Measurements from ENCODE around the gene IGFALS.

IGFALS gene

GRCh38 chr16:1761751-1762150, 31.8 kb downstream of the IGFALS start:
- no peak for DNase-seq (ENCODE audit: low spot score)
- no peak overlapping the region for H3K4ac ChIP-seq (ENCODE audit: low read length)
- no peak overlapping the region for H2BK120ac ChIP-seq (ENCODE audit: low read depth, low read length)
- peaks cover 32 to 74% of the 10 kb centered on the region in 2 donors for H3K36me3 ChIP-seq (replicated peaks in 1 of 2; ENCODE audit: control insufficient read depth in 2 of 2, insufficient read depth in 2 of 2, low read length in 2 of 2)
- H3K23ac ChIP-seq (ENCODE audit: low read depth, low read length, poor library complexity): no peak overlapping the region
- no peaks in the 10 kb centered on the region for H3K27me3 ChIP-seq (ENCODE audit: control insufficient read depth in 3 of 3, insufficient read depth in 3 of 3, low read depth in 1 of 3, low read length in 3 of 3)
- no peak overlapping the region for H3K18ac ChIP-seq (ENCODE audit: low read length)
- no peak overlapping the region for H2BK12ac ChIP-seq (ENCODE audit: low read length)
- H4K8ac ChIP-seq (ENCODE audit: low read depth, low read length): no peak overlapping the region
- no peak overlapping the region for H2BK5ac ChIP-seq (ENCODE audit: low read length)
- no peaks in the 10 kb centered on the region for H3K9me3 ChIP-seq (replicated peaks in 1 of 2; ENCODE audit: control insufficient read depth in 2 of 2, insufficient read depth in 1 of 2, low read depth in 1 of 2, low read length in 2 of 2)
- H3K14ac ChIP-seq (ENCODE audit: low read length): no peak overlapping the region
- peaks cover 0 to 11% of the 10 kb centered on the region in 2 donors for H3K4me1 ChIP-seq (ENCODE audit: control insufficient read depth in 2 of 2, insufficient read depth in 1 of 2, low read depth in 1 of 2, low read length in 2 of 2)
- no peak overlapping the region for H2AK5ac ChIP-seq (ENCODE audit: low read depth, low read length)
- no peak overlapping the region for H3K4me2 ChIP-seq (ENCODE audit: insufficient read depth, low read length, poor library complexity, severe bottlenecking)
- no peak overlapping the region for H3K4me3 ChIP-seq (ENCODE audit: low read length in 2 of 2)
- WGBS, 2 donors (ENCODE audit: extremely low coverage in 2 of 2, insufficient read length in 2 of 2, insufficient replicate concordance in 1 of 2): no CpG with 5 or more reads among the region's 15 CpGs
- H3K9ac ChIP-seq (ENCODE audit: low read depth, low read length, poor library complexity): peak overlapping the region; percentile 0
- H2AFZ ChIP-seq (ENCODE audit: low read length): no peak overlapping the region
- no peak overlapping the region for H4K91ac ChIP-seq (ENCODE audit: low read depth, low read length, poor library complexity)
- no peak overlapping the region for H2BK15ac ChIP-seq (ENCODE audit: low read length)
- H3K79me1 ChIP-seq (ENCODE audit: low read depth, low read length): no peaks in the 10 kb centered on the region
- H3K27ac ChIP-seq (replicated peaks; ENCODE audit: low read length): no peak overlapping the region

GRCh38 chr16:1760911-1761310, 32.6 kb downstream of the IGFALS start:
- H4K91ac ChIP-seq (ENCODE audit: low read depth, low read length, poor library complexity): no peak overlapping the region
- no peak overlapping the region for H2BK15ac ChIP-seq (ENCODE audit: low read length)
- H2AFZ ChIP-seq (ENCODE audit: low read length): no peak overlapping the region
- no peaks in the 10 kb centered on the region for H3K9me3 ChIP-seq (replicated peaks in 1 of 2; ENCODE audit: control insufficient read depth in 2 of 2, insufficient read depth in 1 of 2, low read depth in 1 of 2, low read length in 2 of 2)
- H2BK5ac ChIP-seq (ENCODE audit: low read length): no peak overlapping the region
- peaks cover 0 to 11% of the 10 kb centered on the region in 2 donors for H3K4me1 ChIP-seq (ENCODE audit: control insufficient read depth in 2 of 2, insufficient read depth in 1 of 2, low read depth in 1 of 2, low read length in 2 of 2)
- no peak overlapping the region for H3K18ac ChIP-seq (ENCODE audit: low read length)
- no peaks in the 10 kb centered on the region for H3K27me3 ChIP-seq (ENCODE audit: control insufficient read depth in 3 of 3, insufficient read depth in 3 of 3, low read depth in 1 of 3, low read length in 3 of 3)
- no CpG with 5 or more reads among the region's 15 CpGs for WGBS, 2 donors (ENCODE audit: extremely low coverage in 2 of 2, insufficient read length in 2 of 2, insufficient replicate concordance in 1 of 2)
- H2AK5ac ChIP-seq (ENCODE audit: low read depth, low read length): no peak overlapping the region
- H3K4me3 ChIP-seq (ENCODE audit: low read length in 2 of 2): no peak overlapping the region
- H4K8ac ChIP-seq (ENCODE audit: low read depth, low read length): no peak overlapping the region
- no peak overlapping the region for H3K27ac ChIP-seq (replicated peaks; ENCODE audit: low read length)
- H3K36me3 ChIP-seq (replicated peaks in 1 of 2; ENCODE audit: control insufficient read depth in 2 of 2, insufficient read depth in 2 of 2, low read length in 2 of 2): peaks cover 31 to 72% of the 10 kb centered on the region in 2 donors
- H3K14ac ChIP-seq (ENCODE audit: low read length): no peak overlapping the region
- no peak overlapping the region for H2BK12ac ChIP-seq (ENCODE audit: low read length)
- H3K79me1 ChIP-seq (ENCODE audit: low read depth, low read length): no peaks in the 10 kb centered on the region
- H3K23ac ChIP-seq (ENCODE audit: low read depth, low read length, poor library complexity): no peak overlapping the region
- H3K9ac ChIP-seq (ENCODE audit: low read depth, low read length, poor library complexity): no peak overlapping the region
- DNase-seq (ENCODE audit: low spot score): no peak
- H3K4ac ChIP-seq (ENCODE audit: low read length): no peak overlapping the region
- H2BK120ac ChIP-seq (ENCODE audit: low read depth, low read length): no peak overlapping the region
- H3K4me2 ChIP-seq (ENCODE audit: insufficient read depth, low read length, poor library complexity, severe bottlenecking): no peak overlapping the region

GRCh38 chr16:1759511-1759910, 34.0 kb downstream of the IGFALS start:
- H3K4me3 ChIP-seq (ENCODE audit: low read length in 2 of 2): no peak overlapping the region
- H3K9ac ChIP-seq (ENCODE audit: low read depth, low read length, poor library complexity): no peak overlapping the region
- H3K79me1 ChIP-seq (ENCODE audit: low read depth, low read length): no peaks in the 10 kb centered on the region
- H4K91ac ChIP-seq (ENCODE audit: low read depth, low read length, poor library complexity): no peak overlapping the region
- no peak overlapping the region for H3K14ac ChIP-seq (ENCODE audit: low read length)
- H3K4me2 ChIP-seq (ENCODE audit: insufficient read depth, low read length, poor library complexity, severe bottlenecking): no peak overlapping the region
- H3K23ac ChIP-seq (ENCODE audit: low read depth, low read length, poor library complexity): no peak overlapping the region
- DNase-seq (ENCODE audit: low spot score): no peak
- H2AK5ac ChIP-seq (ENCODE audit: low read depth, low read length): no peak overlapping the region
- H3K27me3 ChIP-seq (ENCODE audit: control insufficient read depth in 3 of 3, insufficient read depth in 3 of 3, low read depth in 1 of 3, low read length in 3 of 3): no peaks in the 10 kb centered on the region
- H2BK5ac ChIP-seq (ENCODE audit: low read length): no peak overlapping the region
- no peaks in the 10 kb centered on the region for H3K9me3 ChIP-seq (replicated peaks in 1 of 2; ENCODE audit: control insufficient read depth in 2 of 2, insufficient read depth in 1 of 2, low read depth in 1 of 2, low read length in 2 of 2)
- H3K4ac ChIP-seq (ENCODE audit: low read length): no peak overlapping the region
- no CpG with 5 or more reads among the region's 21 CpGs for WGBS, 2 donors (ENCODE audit: extremely low coverage in 2 of 2, insufficient read length in 2 of 2, insufficient replicate concordance in 1 of 2)
- H3K36me3 ChIP-seq (replicated peaks in 1 of 2; ENCODE audit: control insufficient read depth in 2 of 2, insufficient read depth in 2 of 2, low read length in 2 of 2): peaks cover 22 to 68% of the 10 kb centered on the region in 2 donors
- H2BK120ac ChIP-seq (ENCODE audit: low read depth, low read length): no peak overlapping the region
- no peak overlapping the region for H4K8ac ChIP-seq (ENCODE audit: low read depth, low read length)
- H3K18ac ChIP-seq (ENCODE audit: low read length): no peak overlapping the region
- H3K4me1 ChIP-seq (ENCODE audit: control insufficient read depth in 2 of 2, insufficient read depth in 1 of 2, low read depth in 1 of 2, low read length in 2 of 2): peaks cover 0 to 11% of the 10 kb centered on the region in 2 donors
- no peak overlapping the region for H3K27ac ChIP-seq (replicated peaks; ENCODE audit: low read length)
- no peak overlapping the region for H2BK15ac ChIP-seq (ENCODE audit: low read length)
- no peak overlapping the region for H2AFZ ChIP-seq (ENCODE audit: low read length)
- no peak overlapping the region for H2BK12ac ChIP-seq (ENCODE audit: low read length)

- no peaks in the 10 kb centered on the region for H3K79me1 ChIP-seq (ENCODE audit: low read depth, low read length)
- H3K4me3 ChIP-seq (ENCODE audit: low read length in 2 of 2): no peak overlapping the region
- no CpG with 5 or more reads among the region's 18 CpGs for WGBS, 2 donors (ENCODE audit: extremely low coverage in 2 of 2, insufficient read length in 2 of 2, insufficient replicate concordance in 1 of 2)
- H3K27ac ChIP-seq (replicated peaks; ENCODE audit: low read length): no peak overlapping the region
- H3K27me3 ChIP-seq (ENCODE audit: control insufficient read depth in 3 of 3, insufficient read depth in 3 of 3, low read depth in 1 of 3, low read length in 3 of 3): no peaks in the 10 kb centered on the region
- H2BK15ac ChIP-seq (ENCODE audit: low read length): no peak overlapping the region
- H3K9ac ChIP-seq (ENCODE audit: low read depth, low read length, poor library complexity): peak overlapping the region; percentile 44
- H3K23ac ChIP-seq (ENCODE audit: low read depth, low read length, poor library complexity): no peak overlapping the region
- H3K18ac ChIP-seq (ENCODE audit: low read length): no peak overlapping the region
- H2BK120ac ChIP-seq (ENCODE audit: low read depth, low read length): no peak overlapping the region
- peaks cover 19 to 66% of the 10 kb centered on the region in 2 donors for H3K36me3 ChIP-seq (replicated peaks in 1 of 2; ENCODE audit: control insufficient read depth in 2 of 2, insufficient read depth in 2 of 2, low read length in 2 of 2)
- H3K9me3 ChIP-seq (replicated peaks in 1 of 2; ENCODE audit: control insufficient read depth in 2 of 2, insufficient read depth in 1 of 2, low read depth in 1 of 2, low read length in 2 of 2): no peaks in the 10 kb centered on the region
- no peak overlapping the region for H4K91ac ChIP-seq (ENCODE audit: low read depth, low read length, poor library complexity)
- no peak overlapping the region for H2AFZ ChIP-seq (ENCODE audit: low read length)
- DNase-seq (ENCODE audit: low spot score): no peak
- no peak overlapping the region for H3K14ac ChIP-seq (ENCODE audit: low read length)
- no peak overlapping the region for H4K8ac ChIP-seq (ENCODE audit: low read depth, low read length)
- H3K4me2 ChIP-seq (ENCODE audit: insufficient read depth, low read length, poor library complexity, severe bottlenecking): no peak overlapping the region
- peak overlapping the region; percentile 22 for H2BK12ac ChIP-seq (ENCODE audit: low read length)
- H3K4ac ChIP-seq (ENCODE audit: low read length): no peak overlapping the region
- peaks cover 0 to 8% of the 10 kb centered on the region in 2 donors for H3K4me1 ChIP-seq (ENCODE audit: control insufficient read depth in 2 of 2, insufficient read depth in 1 of 2, low read depth in 1 of 2, low read length in 2 of 2)
- no peak overlapping the region for H2BK5ac ChIP-seq (ENCODE audit: low read length)
- H2AK5ac ChIP-seq (ENCODE audit: low read depth, low read length): no peak overlapping the region
Observed at GRCh38 chr16:1758923-1759322, 34.6 kb downstream of the IGFALS start.

Measured in neuronal stem cell (in vitro differentiated cells).